Measurements from ENCODE around the gene VDAC2. TPM values are rescaled to one million over a fixed set of nuclear protein-coding genes. Genes with fewer than 3 reads are reported as not detected.
A peak's percentile ranks its signal among the peaks of the same experiment; 100 is the strongest.

The VDAC2 gene
- total RNA-seq, 1 donor from 2014 or later: 219 TPM

GRCh38 chr10:75236178-75236825, 25.7 kb downstream of the VDAC2 start:
- no peaks in the 10 kb centered on the region for H3K27me3 Mint-ChIP-seq (ENCODE audit: low read depth)
- peaks cover 24% of the 10 kb centered on the region for H3K36me3 Mint-ChIP-seq (ENCODE audit: low read depth)
- no peak for DNase-seq (ENCODE audit: low spot score)
- H3K4me3 Mint-ChIP-seq (ENCODE audit: low read depth): peak overlapping the region; percentile 74
- peak overlapping the region; percentile 70 for H3K27ac Mint-ChIP-seq
- no peaks in the 10 kb centered on the region for H3K9me3 Mint-ChIP-seq
- intact Hi-C loops (cut with micrococcal nuclease): loop anchor here (1.0 to 10.0 kb wide), 2 partner anchors 48 to 1082 kb away; partner anchors contain the start of genes ADK and AP3M1
- peaks cover 13% of the 10 kb centered on the region for H3K4me1 Mint-ChIP-seq (ENCODE audit: low read depth)

GRCh38 chr10:75238182-75239095, 27.8 kb downstream of the VDAC2 start:
- no peaks in the 10 kb centered on the region for H3K27me3 Mint-ChIP-seq (ENCODE audit: low read depth)
- intact Hi-C loops (cut with micrococcal nuclease): loop anchor here (10.0 kb wide), 1 partner anchor 1084 kb away; the partner anchor contains the start of genes ADK and AP3M1
- H3K36me3 Mint-ChIP-seq (ENCODE audit: low read depth): peaks cover 2% of the 10 kb centered on the region
- H3K9me3 Mint-ChIP-seq: no peaks in the 10 kb centered on the region
- H3K27ac Mint-ChIP-seq: no peak overlapping the region
- H3K4me3 Mint-ChIP-seq (ENCODE audit: low read depth): no peak overlapping the region
- peaks cover 9% of the 10 kb centered on the region for H3K4me1 Mint-ChIP-seq (ENCODE audit: low read depth)
- no peak for DNase-seq (ENCODE audit: low spot score)

- Mint-ChIP-seq H3K9me3 (no peaks in the 10 kb centered on the region), H3K4me3 (ENCODE audit: low read depth) (no peak overlapping the region)
- intact Hi-C loops (cut with micrococcal nuclease): loop anchor here (10.0 kb wide), 1 partner anchor 1084 kb away; the partner anchor contains the start of genes ADK and AP3M1
Measured at GRCh38 chr10:75239096-75239790, 28.6 kb downstream of the VDAC2 start.

GRCh38 chr10:75240329-75241076, 29.9 kb downstream of the VDAC2 start:
- Mint-ChIP-seq H3K9me3 (no peaks in the 10 kb centered on the region), H3K4me3 (ENCODE audit: low read depth) (no peak overlapping the region), H3K36me3 (ENCODE audit: low read depth) (no peaks in the 10 kb centered on the region), H3K27me3 (ENCODE audit: low read depth) (no peaks in the 10 kb centered on the region), H3K4me1 (ENCODE audit: low read depth) (peaks cover 5% of the 10 kb centered on the region), H3K27ac (no peak overlapping the region)
- intact Hi-C loops (cut with micrococcal nuclease): no loop called here
- no peak for DNase-seq (ENCODE audit: low spot score)

More at GRCh38 chr10:75239096-75239790, 28.6 kb downstream of the VDAC2 start:
- no peak for DNase-seq (ENCODE audit: low spot score)
- Mint-ChIP-seq H3K27ac (no peak overlapping the region), H3K4me1 (ENCODE audit: low read depth) (peaks cover 5% of the 10 kb centered on the region), H3K36me3 (ENCODE audit: low read depth) (no peaks in the 10 kb centered on the region), H3K27me3 (ENCODE audit: low read depth) (no peaks in the 10 kb centered on the region)

- no peaks in the 10 kb centered on the region for H3K36me3 Mint-ChIP-seq (ENCODE audit: low read depth)
- no peak for DNase-seq (ENCODE audit: low spot score)
- H3K4me1 Mint-ChIP-seq (ENCODE audit: low read depth): no peaks in the 10 kb centered on the region
- no peaks in the 10 kb centered on the region for H3K27me3 Mint-ChIP-seq (ENCODE audit: low read depth)
- H3K27ac Mint-ChIP-seq: no peak overlapping the region
- no peak overlapping the region for H3K4me3 Mint-ChIP-seq (ENCODE audit: low read depth)
- intact Hi-C loops (cut with micrococcal nuclease): no loop called here
- H3K9me3 Mint-ChIP-seq: no peaks in the 10 kb centered on the region
Measured at GRCh38 chr10:75243426-75243825, 32.8 kb downstream of the VDAC2 start.

- no peaks in the 10 kb centered on the region for H3K9me3 Mint-ChIP-seq
- no peak overlapping the region for H3K27ac Mint-ChIP-seq
- H3K36me3 Mint-ChIP-seq (ENCODE audit: low read depth): no peaks in the 10 kb centered on the region
- no peak for DNase-seq (ENCODE audit: low spot score)
- intact Hi-C loops (cut with micrococcal nuclease): no loop called here
- no peaks in the 10 kb centered on the region for H3K27me3 Mint-ChIP-seq (ENCODE audit: low read depth)
- no peak overlapping the region for H3K4me3 Mint-ChIP-seq (ENCODE audit: low read depth)
- H3K4me1 Mint-ChIP-seq (ENCODE audit: low read depth): no peaks in the 10 kb centered on the region
Measured at GRCh38 chr10:75244487-75245353, 34.1 kb downstream of the VDAC2 start.

- Mint-ChIP-seq H3K4me1 (ENCODE audit: low read depth) (no peaks in the 10 kb centered on the region), H3K36me3 (ENCODE audit: low read depth) (no peaks in the 10 kb centered on the region), H3K27ac (no peak overlapping the region), H3K4me3 (ENCODE audit: low read depth) (no peak overlapping the region), H3K27me3 (ENCODE audit: low read depth) (no peaks in the 10 kb centered on the region), H3K9me3 (no peaks in the 10 kb centered on the region)
- DNase-seq (ENCODE audit: low spot score): no peak
- intact Hi-C loops (cut with micrococcal nuclease): no loop called here
Measured at GRCh38 chr10:75245354-75246250, 35.0 kb downstream of the VDAC2 start.

- no peaks in the 10 kb centered on the region for H3K36me3 Mint-ChIP-seq (ENCODE audit: low read depth)
- H3K27ac Mint-ChIP-seq: no peak overlapping the region
- intact Hi-C loops (cut with micrococcal nuclease): no loop called here
- H3K27me3 Mint-ChIP-seq (ENCODE audit: low read depth): no peaks in the 10 kb centered on the region
- H3K4me1 Mint-ChIP-seq (ENCODE audit: low read depth): no peaks in the 10 kb centered on the region
- no peak overlapping the region for H3K4me3 Mint-ChIP-seq (ENCODE audit: low read depth)
- H3K9me3 Mint-ChIP-seq: no peaks in the 10 kb centered on the region
- DNase-seq (ENCODE audit: low spot score): no peak
Measured at GRCh38 chr10:75246506-75246905, 35.9 kb downstream of the VDAC2 start.

GRCh38 chr10:75247797-75248196, 37.2 kb downstream of the VDAC2 start:
- DNase-seq (ENCODE audit: low spot score): no peak
- no peak overlapping the region for H3K4me3 Mint-ChIP-seq (ENCODE audit: low read depth)
- H3K27me3 Mint-ChIP-seq (ENCODE audit: low read depth): no peaks in the 10 kb centered on the region
- intact Hi-C loops (cut with micrococcal nuclease): no loop called here
- no peaks in the 10 kb centered on the region for H3K4me1 Mint-ChIP-seq (ENCODE audit: low read depth)
- no peak overlapping the region for H3K27ac Mint-ChIP-seq
- H3K9me3 Mint-ChIP-seq: peaks cover 4% of the 10 kb centered on the region
- no peaks in the 10 kb centered on the region for H3K36me3 Mint-ChIP-seq (ENCODE audit: low read depth)

GRCh38 chr10:75250934-75251333, 40.3 kb downstream of the VDAC2 start:
- no peak overlapping the region for H3K4me3 Mint-ChIP-seq (ENCODE audit: low read depth)
- peaks cover 22% of the 10 kb centered on the region for H3K9me3 Mint-ChIP-seq
- no peaks in the 10 kb centered on the region for H3K27me3 Mint-ChIP-seq (ENCODE audit: low read depth)
- DNase-seq (ENCODE audit: low spot score): no peak
- no peak overlapping the region for H3K27ac Mint-ChIP-seq
- H3K4me1 Mint-ChIP-seq (ENCODE audit: low read depth): no peaks in the 10 kb centered on the region
- H3K36me3 Mint-ChIP-seq (ENCODE audit: low read depth): no peaks in the 10 kb centered on the region
- intact Hi-C loops (cut with micrococcal nuclease): no loop called here

Measured in activated T-helper 2 cell treated with anti-CD3 and anti-CD28 coated beads, Interferon-gamma antibody, Interleukin-2, Interleukin-4, amounts not matched to agents 10 μg/mL and 5 μg/mL and 100 μg/mL, durations not matched to agents 14 hours and 24 hours and 36 hours (primary cell).